ENCODE results near the gene ZNF775.

GRCh38 chr7:150336746-150337145, 42.4 kb upstream of the ZNF775 start:
- TF ChIP-seq CTCF (IDR thresholded peaks at IDR 0.05; ENCODE audit: low read depth, low read length, poor library complexity, severe bottlenecking): no peak
- TF ChIP-seq EZH2phosphoT487 (IDR thresholded peaks at IDR 0.05; ENCODE audit: borderline replicate concordance, low read length): no peak

Data from DOHH2 (cell line).